ENCODE results near the gene SCARB1. TPM values are rescaled to one million over a fixed set of nuclear protein-coding genes. Genes with fewer than 3 reads are reported as not detected.

Gene SCARB1
- total RNA-seq, 1 donor from 2014 or later = 20.8 TPM

DNA sequence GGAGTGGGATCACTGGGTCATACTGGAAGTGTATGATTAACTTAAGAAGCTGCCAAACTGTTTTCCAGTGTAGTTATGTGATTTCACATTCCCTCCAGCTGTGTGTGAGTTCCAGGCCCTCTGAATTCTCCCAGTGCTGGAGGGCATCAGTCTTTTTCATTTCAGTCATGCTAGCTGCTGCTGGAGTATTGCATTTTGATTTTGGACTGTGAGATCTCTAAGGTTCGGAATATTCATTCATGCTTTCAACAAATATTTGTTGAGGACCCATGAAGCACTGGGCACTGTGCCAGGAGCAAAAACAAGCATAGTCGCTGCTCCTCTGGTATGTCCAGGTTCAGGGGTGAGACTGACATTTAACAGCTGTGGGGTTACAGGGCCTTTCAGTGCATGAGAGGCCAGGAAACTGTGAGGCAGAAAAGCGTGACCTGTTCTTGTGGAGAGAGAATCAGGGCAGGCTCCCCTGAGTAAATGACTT lies 133.2 kb downstream of the SCARB1 start:
- no peak for DNase-seq (ENCODE audit: low spot score)

DNA sequence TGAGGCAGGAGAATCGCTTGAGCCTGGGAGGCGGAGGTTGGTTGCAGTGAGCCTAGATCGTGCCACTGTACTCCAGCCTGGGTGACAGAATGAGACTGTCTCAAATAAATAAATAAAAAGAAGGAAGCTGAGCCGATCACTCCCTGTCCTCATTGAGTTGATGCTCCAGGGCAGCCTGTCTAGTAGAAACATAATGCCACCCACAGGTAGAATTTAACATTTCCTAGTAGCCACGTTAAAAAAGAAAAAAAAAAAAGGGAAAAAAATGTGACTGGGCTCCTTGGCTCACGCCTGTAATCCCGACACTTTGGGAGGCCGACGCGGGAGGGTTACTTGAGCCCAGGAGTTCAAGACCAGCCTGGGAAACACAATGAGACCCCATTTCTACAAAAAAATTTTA lies 135.7 kb downstream of the SCARB1 start:
- DNase-seq (ENCODE audit: low spot score) = no peak

DNA sequence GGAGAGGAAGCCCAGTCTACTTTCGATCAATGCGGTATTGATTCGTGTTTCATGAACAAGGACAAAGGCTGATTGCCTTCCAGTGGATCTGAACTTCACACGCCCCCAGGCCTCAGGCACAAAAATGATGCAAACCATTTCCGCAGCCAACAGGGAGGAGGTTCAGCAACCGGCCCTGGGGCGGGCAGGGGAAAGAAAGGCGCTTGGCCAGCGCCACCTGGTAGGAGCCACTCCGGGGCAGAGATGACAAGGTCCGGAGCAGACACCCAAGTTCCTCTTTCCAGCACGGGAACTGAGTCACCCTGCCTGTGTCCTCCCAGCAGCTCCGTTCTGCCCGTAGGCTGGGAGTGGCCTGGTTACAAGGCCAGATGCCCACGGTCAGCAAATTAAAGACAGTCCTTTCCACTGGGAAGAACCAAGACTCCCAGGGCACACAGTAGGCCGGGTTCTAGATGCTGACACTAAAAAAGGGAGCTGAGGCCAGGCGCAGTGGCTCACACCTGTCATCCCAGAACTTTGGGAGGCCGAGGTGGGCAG lies 136.3 kb downstream of the SCARB1 start:
- peak; percentile 81 for DNase-seq (ENCODE audit: low spot score)

Other genes with a start within 250 kb of the SCARB1 start
- 1,015 TPM for gene UBC, start 50.8 kb upstream of the SCARB1 start, total RNA-seq
- 34.0 TPM for gene DHX37, start 125.3 kb upstream of the SCARB1 start, total RNA-seq
- 6.8 TPM for gene BRI3BP, start 129.8 kb upstream of the SCARB1 start, total RNA-seq
- 31.4 TPM for gene AACS, start 201.6 kb upstream of the SCARB1 start, total RNA-seq